Naive thymus-derived CD8-positive, alpha-beta T cell (primary cell): ENCODE measurements around the gene RPH3AL. TPM values are rescaled to one million over a fixed set of nuclear protein-coding genes. Genes with fewer than 3 reads are reported as not detected.
A peak's percentile ranks its signal among the peaks of the same experiment; 100 is the strongest.
"Not testable (repeated sequence)": the region's sequence is repeated elsewhere in the genome, so short reads cannot be mapped to it uniquely, and the experiment has no call there.

Experiments
- ATAC-seq, 2 donors: fragments of 150-1000 bp; cut with Tn5 transposase in 1 of 2; sonication (Bioruptor Pico), chemical (Tn5 transposase) in 1 of 2; 1 replicate in 1 of 2; 2 replicates in 1 of 2; pipeline ENCODE4 v1.10.0; 2021; ENCODE audit warnings: mild to moderate bottlenecking in 2 of 2, moderate library complexity in 2 of 2
- POLR2A ChIA-PET: fragments of 350-600 bp; sonication (Branson Sonifier 250); formaldehyde crosslinking; loops from one replicate; lab custom pipeline; 2021; ENCODE audit warnings: antibody characterized with exemption; lab: Charles Lee
- DNase-seq, 10 donors: peaks; one replicate each; pipeline versions ENCODE4 v3.0.0 to v3.0.0-alpha.2; 2020 to 2022
- H3K27ac Mint-ChIP-seq, 10 donors: one replicate each; pipeline ENCODE4 v1.8.0; 2020 to 2022; ENCODE audit warnings: mild to moderate bottlenecking in 10 of 10, mixed read lengths in 10 of 10, moderate library complexity in 4 of 10, inconsistent platforms in 1 of 10
- H3K27me3 Mint-ChIP-seq, 5 donors: one replicate each; pipeline ENCODE4 v1.8.0; 2021 to 2022; ENCODE audit warnings: mixed read lengths in 5 of 5
- H3K36me3 Mint-ChIP-seq, 3 donors: one replicate each; pipeline ENCODE4 v1.8.0; 2020 to 2022; ENCODE audit warnings: mixed read lengths in 3 of 3, mild to moderate bottlenecking in 2 of 3, inconsistent platforms in 1 of 3
- H3K4me1 Mint-ChIP-seq, 4 donors: one replicate each; pipeline ENCODE4 v1.8.0; 2021 to 2022; ENCODE audit warnings: mixed read lengths in 4 of 4
- H3K4me3 Mint-ChIP-seq, 10 donors: one replicate each; pipeline ENCODE4 v1.8.0; 2020 to 2022; ENCODE audit warnings: mild to moderate bottlenecking in 10 of 10, mixed read lengths in 10 of 10, moderate library complexity in 6 of 10, inconsistent platforms in 1 of 10
- H3K9me3 Mint-ChIP-seq, 9 donors: one replicate each; pipeline ENCODE4 v1.8.0; 2020 to 2022; ENCODE audit warnings: mixed read lengths in 9 of 9, mild to moderate bottlenecking in 3 of 9, inconsistent platforms in 1 of 9, moderate library complexity in 1 of 9
- polyA plus RNA-seq, 3 donors: library from polyadenylated mRNA; unstranded; fragments of 300-500 nt; fragmentation: Illumina TruSeq; gene quantifications; one replicate each; pipeline ENCODE4 v1.2.3, GENCODE V29; 2021
- total RNA-seq, 8 experiments: library from RNA in 2 of 8; stranded (reverse) in 2 of 8; gene quantifications; one replicate each; pipeline ENCODE4 v1.2.3 and lab custom pipeline; 2021 to 2026

Gene RPH3AL
- total and polyA plus RNA-seq, 5 experiments from 2014 or later, result 1.9 to 30.0 (median 5.7) TPM

- POLR2A ChIA-PET, DNase-seq, ATAC-seq, H3K27me3 Mint-ChIP-seq, H3K36me3 Mint-ChIP-seq, H3K4me3 Mint-ChIP-seq: not testable (repeated sequence)
- H3K27ac Mint-ChIP-seq, result peak overlapping the region in 3 of 10 donors; percentile 31 to 65 (median 53)
- H3K9me3 Mint-ChIP-seq, result peaks cover 0 to 25% (median 0%) of the 10 kb centered on the region in 9 donors
- H3K4me1 Mint-ChIP-seq, result peaks cover 0 to 22% (median 5%) of the 10 kb centered on the region in 4 donors
Observed at GRCh38 chr17:317070-317469, 35.5 kb downstream of the RPH3AL start.

DNA sequence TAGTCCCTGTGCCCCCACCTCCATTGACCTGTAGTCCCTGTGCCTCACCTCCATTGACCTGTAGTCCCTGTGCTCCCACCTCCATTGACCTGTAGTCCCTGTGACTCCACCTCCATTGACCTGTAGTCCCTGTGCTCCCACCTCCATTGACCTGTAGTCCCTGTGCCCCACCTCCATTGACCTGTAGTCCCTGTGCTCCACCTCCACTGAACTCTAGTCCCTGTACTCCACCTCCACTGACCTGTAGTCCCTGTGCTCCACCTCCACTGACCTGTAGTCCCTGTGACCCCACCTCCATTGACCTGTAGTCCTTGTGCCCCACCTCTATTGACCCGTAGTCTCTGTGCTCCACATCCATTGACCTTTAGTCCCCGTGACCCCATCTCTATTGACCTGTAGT is 37.2 kb downstream of the RPH3AL start:
- H3K27ac Mint-ChIP-seq, ATAC-seq, H3K27me3 Mint-ChIP-seq, H3K36me3 Mint-ChIP-seq, POLR2A ChIA-PET, DNase-seq, H3K4me3 Mint-ChIP-seq: not testable (repeated sequence)
- peaks cover 0 to 20% (median 5%) of the 10 kb centered on the region in 4 donors for H3K4me1 Mint-ChIP-seq
- peaks cover 0 to 25% (median 0%) of the 10 kb centered on the region in 9 donors for H3K9me3 Mint-ChIP-seq

DNA sequence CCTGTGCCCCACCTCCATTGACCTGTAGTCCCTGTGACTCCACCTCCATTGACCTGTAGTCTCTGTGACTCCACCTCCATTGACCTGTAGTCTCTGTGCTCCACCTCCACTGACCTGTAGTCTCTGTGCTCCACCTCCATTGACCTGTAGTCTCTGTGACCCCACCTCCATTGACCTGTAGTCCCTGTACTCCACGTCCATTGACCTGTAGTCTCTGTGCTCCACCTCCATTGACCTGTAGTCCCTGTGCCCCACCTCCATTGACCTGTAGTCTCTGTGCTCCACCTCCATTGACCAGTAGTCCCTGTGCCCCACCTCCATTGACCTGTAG is 38.0 kb downstream of the RPH3AL start:
- ATAC-seq, H3K27ac Mint-ChIP-seq, H3K4me3 Mint-ChIP-seq, DNase-seq, POLR2A ChIA-PET, H3K36me3 Mint-ChIP-seq, H3K27me3 Mint-ChIP-seq: not testable (repeated sequence)
- peaks cover 0 to 25% (median 0%) of the 10 kb centered on the region in 9 donors for H3K9me3 Mint-ChIP-seq
- peaks cover 0 to 20% (median 5%) of the 10 kb centered on the region in 4 donors for H3K4me1 Mint-ChIP-seq

DNA sequence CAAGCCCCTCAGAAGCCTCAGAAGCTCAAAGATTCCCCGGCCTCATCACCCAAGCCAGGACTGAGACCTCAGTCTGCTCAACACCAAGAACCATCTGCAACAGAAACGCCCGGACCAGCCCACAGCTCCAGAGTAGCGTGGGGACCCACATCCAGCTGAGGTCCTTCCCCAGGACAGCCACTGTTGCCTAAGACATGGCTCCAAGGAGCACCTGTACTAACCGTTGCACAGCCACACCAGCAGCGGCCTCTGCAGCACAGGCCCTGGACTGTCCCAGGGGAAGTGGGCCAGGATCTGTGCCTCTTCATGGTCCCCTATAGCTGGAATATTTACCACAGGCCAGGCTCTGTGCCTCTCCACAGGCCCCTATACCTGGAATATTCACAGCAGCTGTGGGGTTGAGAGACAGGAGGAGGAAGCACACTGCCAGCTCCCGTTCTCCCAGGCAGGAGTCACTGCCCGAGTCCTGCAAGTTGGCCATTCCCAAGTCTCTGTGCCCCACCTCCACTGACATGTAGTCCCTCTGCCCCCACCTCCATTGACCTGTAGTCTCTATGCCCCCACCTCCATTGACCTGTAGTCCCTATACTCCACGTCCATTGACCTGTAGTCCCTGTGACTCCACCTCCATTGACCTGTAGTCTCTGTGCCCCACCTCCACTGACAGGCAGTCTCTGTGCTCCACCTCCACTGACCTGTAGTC is 38.5 kb downstream of the RPH3AL start:
- H3K27ac Mint-ChIP-seq, result peak overlapping the region in 2 of 10 donors; percentile 18 to 46
- no peak overlapping the region for H3K4me3 Mint-ChIP-seq
- POLR2A ChIA-PET, result no interaction called here
- DNase-seq, result no peak
- H3K4me1 Mint-ChIP-seq, result peaks cover 0 to 20% (median 5%) of the 10 kb centered on the region in 4 donors
- ATAC-seq, result peak in 1 of 2 donors; percentile 6
- H3K9me3 Mint-ChIP-seq, result peaks cover 0 to 25% (median 0%) of the 10 kb centered on the region in 9 donors
- H3K27me3 Mint-ChIP-seq, result no peaks in the 10 kb centered on the region
- peaks cover 0 to 4% (median 0%) of the 10 kb centered on the region in 3 donors for H3K36me3 Mint-ChIP-seq

DNA sequence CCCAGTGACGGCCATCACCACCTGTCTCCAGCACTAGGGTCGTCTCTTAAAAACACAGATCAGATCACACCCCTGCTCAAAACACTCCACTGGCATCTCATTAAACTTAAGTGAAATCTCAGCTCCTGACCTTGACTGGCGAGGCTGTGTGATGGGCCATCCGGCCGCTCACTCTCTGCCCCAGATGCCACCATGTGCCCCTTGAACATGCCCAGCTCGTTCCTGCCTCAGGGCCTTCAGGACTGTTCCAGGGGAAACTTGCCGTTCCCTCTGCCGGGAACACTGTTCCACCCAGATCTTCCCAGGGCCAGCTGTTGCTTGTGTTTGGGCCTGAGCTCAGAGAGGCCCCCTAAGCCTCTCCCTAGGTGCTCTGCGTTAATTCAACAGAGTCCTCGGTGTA is 39.4 kb downstream of the RPH3AL start:
- Mint-ChIP-seq H3K4me3 (no peak overlapping the region), H3K4me1 (peaks cover 0 to 20% (median 5%) of the 10 kb centered on the region in 4 donors), H3K27me3 (no peaks in the 10 kb centered on the region), H3K9me3 (peaks cover 0 to 25% (median 0%) of the 10 kb centered on the region in 9 donors), H3K27ac (no peak overlapping the region), H3K36me3 (no peaks in the 10 kb centered on the region)
- ATAC-seq (no peak), DNase-seq (no peak)
- POLR2A ChIA-PET, result no interaction called here

DNA sequence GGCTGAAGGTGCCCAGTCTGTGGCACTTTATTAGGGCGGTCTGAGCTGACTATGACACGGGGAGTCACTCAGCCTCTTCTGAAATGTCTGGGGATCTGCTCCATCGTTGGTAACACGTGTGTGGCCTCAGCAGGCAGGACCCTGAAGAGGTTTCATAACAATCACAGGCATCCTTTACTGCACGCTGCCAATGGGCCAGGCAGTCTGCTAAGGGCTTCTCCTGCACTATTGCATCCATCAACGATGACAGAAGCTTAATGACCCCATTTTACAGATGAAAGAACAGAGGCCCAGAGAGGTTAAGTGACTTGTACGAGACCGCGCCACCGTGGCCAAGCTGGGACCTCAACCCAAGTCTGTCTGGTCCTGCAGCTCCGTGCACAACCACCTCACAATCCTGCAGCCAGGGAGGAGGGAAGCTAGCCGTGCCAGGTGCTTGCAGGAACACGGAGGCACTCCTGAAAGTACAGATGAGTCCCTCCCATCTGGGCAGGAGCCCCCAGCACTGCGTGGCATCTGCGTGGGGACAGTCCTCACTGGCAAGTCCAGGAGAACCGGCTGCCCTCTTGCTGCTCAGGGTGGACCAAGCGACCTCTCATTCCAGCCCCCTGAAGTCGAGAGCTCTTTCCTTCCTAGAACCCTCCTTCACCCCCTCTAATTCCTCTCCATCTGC is 40.0 kb downstream of the RPH3AL start:
- Mint-ChIP-seq H3K4me1 (peaks cover 0 to 17% (median 4%) of the 10 kb centered on the region in 4 donors), H3K9me3 (peaks cover 0 to 25% (median 0%) of the 10 kb centered on the region in 9 donors), H3K36me3 (no peaks in the 10 kb centered on the region), H3K27ac (no peak overlapping the region), H3K4me3 (no peak overlapping the region), H3K27me3 (no peaks in the 10 kb centered on the region)
- ATAC-seq (no peak), DNase-seq (no peak)
- POLR2A ChIA-PET, result no interaction called here

- Mint-ChIP-seq H3K4me3 (no peak overlapping the region), H3K27ac (peak overlapping the region in 5 of 10 donors; percentile 13 to 61 (median 35)), H3K9me3 (peaks cover 0 to 21% (median 0%) of the 10 kb centered on the region in 9 donors), H3K36me3 (no peaks in the 10 kb centered on the region), H3K27me3 (no peaks in the 10 kb centered on the region), H3K4me1 (peaks cover 0 to 11% (median 0%) of the 10 kb centered on the region in 4 donors)
- DNase-seq (no peak), ATAC-seq (no peak)
- POLR2A ChIA-PET, result no interaction called here
Observed at GRCh38 chr17:311119-311782, 41.4 kb downstream of the RPH3AL start.

DNA sequence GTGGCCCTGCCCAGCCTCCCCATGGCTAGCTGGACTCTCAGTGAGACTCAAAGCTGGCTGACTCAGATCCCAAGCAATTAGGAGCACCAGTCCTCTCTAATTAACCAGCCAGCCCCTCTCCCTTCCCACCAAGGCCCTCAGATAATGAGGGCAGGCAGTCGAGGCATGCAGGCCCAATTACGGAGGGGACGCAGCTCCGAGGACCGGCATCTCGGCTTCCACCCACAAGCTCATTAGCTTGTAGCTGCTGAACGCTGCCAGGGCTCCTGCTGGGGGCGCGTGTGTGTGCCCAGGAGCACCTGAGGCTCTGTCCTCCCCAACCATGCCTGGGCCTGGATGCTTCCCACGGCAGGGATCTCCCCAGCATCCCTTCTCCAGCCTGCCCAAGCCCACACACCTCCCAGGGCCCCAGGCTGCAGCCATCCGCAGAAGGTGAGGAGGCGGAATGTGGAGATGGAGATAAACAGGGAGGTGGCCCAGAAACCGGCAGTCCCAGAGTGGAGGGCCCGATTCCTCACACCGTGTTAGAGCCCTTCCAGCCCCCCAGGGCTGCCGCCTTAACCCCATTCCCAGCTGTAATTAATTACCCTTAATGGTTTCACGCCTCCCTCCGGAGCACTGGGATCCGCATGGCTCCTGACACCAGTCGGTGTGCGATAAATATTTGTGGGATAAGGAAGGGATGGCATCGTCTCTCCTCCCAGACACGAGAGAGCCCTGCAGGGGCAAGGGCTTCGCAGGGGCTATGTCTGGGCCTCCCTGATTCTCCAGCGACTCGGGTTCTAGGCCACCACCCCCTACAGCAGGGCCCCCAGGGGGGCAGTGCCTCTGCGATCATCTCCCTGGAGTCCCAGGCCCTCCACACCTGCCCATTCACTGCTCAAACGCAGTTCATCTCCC is 42.2 kb downstream of the RPH3AL start:
- Mint-ChIP-seq H3K4me1 (peaks cover 0 to 8% (median 0%) of the 10 kb centered on the region in 4 donors), H3K27ac (peak overlapping the region in 3 of 10 donors; percentile 13 to 61 (median 31)), H3K27me3 (no peaks in the 10 kb centered on the region), H3K9me3 (peaks cover 0 to 13% (median 0%) of the 10 kb centered on the region in 9 donors), H3K36me3 (no peaks in the 10 kb centered on the region), H3K4me3 (no peak overlapping the region)
- POLR2A ChIA-PET, result no interaction called here
- no peak for ATAC-seq
- no peak for DNase-seq

DNA sequence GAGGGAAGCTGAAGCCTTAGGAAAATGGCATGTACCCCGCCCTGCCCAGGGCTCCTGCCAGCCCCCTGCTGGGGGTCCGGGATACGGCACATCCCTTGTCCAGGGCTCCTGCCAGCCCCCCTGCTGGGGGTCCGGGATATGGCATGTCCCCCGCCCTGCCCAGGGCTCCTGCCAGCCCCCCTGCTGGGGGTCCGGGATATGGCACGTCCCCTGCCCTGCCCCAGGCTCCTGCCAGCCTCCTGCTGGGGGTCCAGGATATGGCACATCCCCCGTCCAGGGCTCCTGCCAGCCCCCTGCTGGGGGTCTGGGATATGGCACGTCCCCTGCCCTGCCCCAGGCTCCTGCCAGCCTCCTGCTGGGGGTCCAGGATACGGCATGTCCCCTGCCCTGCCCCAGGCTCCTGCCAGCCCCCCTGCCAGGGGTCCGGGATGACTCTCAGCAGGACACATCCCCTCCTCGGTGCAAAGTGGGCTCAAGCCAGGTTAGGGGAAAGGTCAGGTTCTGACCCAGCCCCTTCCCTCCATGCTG is 43.2 kb downstream of the RPH3AL start:
- peaks cover 0 to 3% (median 0%) of the 10 kb centered on the region in 9 donors for H3K9me3 Mint-ChIP-seq
- peak in 6 of 10 donors; percentile 25 to 47 (median 30) for DNase-seq

DNA sequence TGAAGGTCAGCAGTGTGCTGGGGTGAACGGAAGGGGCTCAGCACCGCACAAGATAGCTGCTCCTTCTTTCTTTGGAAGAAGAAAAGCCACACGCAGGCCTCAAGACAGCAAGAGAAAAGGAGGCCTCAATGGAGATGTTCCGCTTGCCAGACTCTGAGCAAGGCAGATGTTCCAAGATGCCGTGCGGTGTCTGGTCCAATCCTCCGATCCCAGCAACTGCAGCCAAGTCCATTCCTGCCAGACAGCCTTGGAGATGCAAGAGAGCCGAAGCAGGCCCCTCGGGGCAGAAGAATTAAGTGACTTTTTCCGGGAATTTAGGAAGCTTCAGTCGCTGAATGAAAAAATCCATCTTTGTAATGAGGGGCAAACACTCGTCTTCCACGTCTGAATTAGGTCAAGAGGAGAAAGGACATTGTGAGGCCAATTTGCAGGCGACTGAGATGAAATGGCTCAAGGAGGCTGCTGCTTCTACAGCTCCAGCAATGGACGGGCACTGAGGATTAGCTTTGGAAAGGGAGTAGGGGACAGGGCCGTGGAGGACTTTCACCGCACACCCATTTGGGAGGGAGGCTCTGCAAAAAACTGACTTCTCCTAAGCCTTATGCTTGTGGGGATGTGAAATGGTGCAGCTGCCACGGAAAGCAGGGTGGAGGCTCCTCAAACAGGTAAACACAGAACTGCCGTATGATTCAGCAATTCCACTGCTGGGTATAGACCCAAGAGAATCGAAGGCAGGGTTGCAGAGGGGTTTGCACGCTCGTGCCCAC is 44.7 kb downstream of the RPH3AL start:
- POLR2A ChIA-PET, result interaction anchor here (1.4 kb wide), 1 partner anchor 79 kb away, joined by 3 read pairs; no protein-coding TSS in a partner anchor

More for the DNA sequence above, 43.2 kb downstream of the RPH3AL start:
- Mint-ChIP-seq H3K27ac (no peak overlapping the region), H3K4me3 (no peak overlapping the region), H3K36me3 (no peaks in the 10 kb centered on the region), H3K4me1 (peaks cover 0 to 3% (median under 1%) of the 10 kb centered on the region in 4 donors), H3K27me3 (peaks cover 0 to under 1% (median 0%) of the 10 kb centered on the region in 5 donors)
- POLR2A ChIA-PET, result interaction anchor here (1.4 kb wide), 1 partner anchor 77 kb away, joined by 3 read pairs; no protein-coding TSS in a partner anchor
- ATAC-seq, result peak; percentile 69 to 78

GRCh38 chr17:307295-307691 is 45.3 kb downstream of the RPH3AL start:
- no peak overlapping the region for H3K4me3 Mint-ChIP-seq
- ATAC-seq (no peak), DNase-seq (no peak)
- no peaks in the 10 kb centered on the region for H3K9me3 Mint-ChIP-seq
- peak overlapping the region in 1 of 10 donors; percentile 39 for H3K27ac Mint-ChIP-seq
- POLR2A ChIA-PET, result no interaction called here
- H3K36me3 Mint-ChIP-seq, result no peaks in the 10 kb centered on the region
- H3K4me1 Mint-ChIP-seq, result peaks cover 0 to 5% (median under 1%) of the 10 kb centered on the region in 4 donors
- peaks cover 0 to 13% (median 0%) of the 10 kb centered on the region in 5 donors for H3K27me3 Mint-ChIP-seq

More for the DNA sequence above, 44.7 kb downstream of the RPH3AL start:
- no peak for DNase-seq
- Mint-ChIP-seq H3K27ac (peak overlapping the region in 6 of 10 donors; percentile 9 to 60 (median 34)), H3K4me1 (peaks cover 0 to 5% (median under 1%) of the 10 kb centered on the region in 4 donors), H3K27me3 (peaks cover 0 to 9% (median 0%) of the 10 kb centered on the region in 5 donors), H3K4me3 (no peak overlapping the region), H3K36me3 (no peaks in the 10 kb centered on the region), H3K9me3 (no peaks in the 10 kb centered on the region)
- no peak for ATAC-seq
